Head of caudate nucleus (tissue), 42 donors: ENCODE measurements around the gene BOLA1.
"Not testable (repeated sequence)": the region's sequence is repeated elsewhere in the genome, so short reads cannot be mapped to it uniquely, and the experiment has no call there.

Source experiments
- DNase-seq, 42 donors: peaks; one replicate each; pipeline versions ENCODE4 v3.0.0 to v3.0.0-alpha.2; 2020 to 2021; ENCODE audit warnings: mixed read lengths in 7 of 42
- intact Hi-C: fragments of 100-400 bp; cut with DNase I; formaldehyde crosslinking; loops from one replicate; pipeline ENCODE4 v1.15.0; 2022

BOLA1 gene

DNA sequence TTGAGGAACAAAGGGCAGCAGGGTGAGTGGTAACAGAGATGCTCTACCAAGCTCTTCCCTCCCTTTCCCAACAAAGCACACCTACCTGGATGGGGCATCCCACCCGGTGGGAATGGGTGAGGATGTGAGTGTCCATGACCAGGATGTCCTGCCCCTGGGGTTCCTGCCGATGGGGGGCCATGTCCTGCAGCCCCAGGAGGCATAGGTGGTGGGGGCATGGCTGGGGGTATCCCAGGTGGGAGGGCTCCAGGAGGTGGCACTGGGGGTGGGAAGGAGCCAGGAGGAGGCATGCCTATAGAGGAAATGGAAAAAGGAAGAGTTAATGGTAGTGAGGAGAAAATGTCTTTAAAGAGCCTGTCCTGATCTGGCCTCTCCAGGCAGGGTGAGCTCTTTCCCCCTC lies 26.4 kb downstream of the BOLA1 start:
- no peak for DNase-seq
- intact Hi-C loops = no loop called here

DNA sequence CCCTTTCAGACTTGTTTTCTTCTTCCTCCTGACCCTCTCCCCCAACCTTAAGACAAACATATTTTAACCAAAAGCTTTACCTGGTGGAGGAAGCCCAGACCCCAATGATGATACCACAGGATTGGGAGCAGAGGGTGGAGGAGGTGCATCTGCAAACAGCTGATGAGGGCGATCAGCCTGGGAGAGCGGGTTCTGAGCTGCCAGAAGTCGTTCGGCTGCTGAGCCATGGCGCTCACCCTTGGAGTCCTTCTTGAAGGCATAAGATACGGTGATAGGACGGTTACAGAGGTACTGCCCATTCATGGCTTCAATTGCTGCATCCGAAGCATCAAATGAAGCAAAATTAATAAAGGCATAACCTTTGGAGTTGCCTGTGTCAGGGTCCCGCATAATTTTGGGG lies 26.9 kb downstream of the BOLA1 start:
- intact Hi-C loops = no loop called here
- DNase-seq = no peak

DNA sequence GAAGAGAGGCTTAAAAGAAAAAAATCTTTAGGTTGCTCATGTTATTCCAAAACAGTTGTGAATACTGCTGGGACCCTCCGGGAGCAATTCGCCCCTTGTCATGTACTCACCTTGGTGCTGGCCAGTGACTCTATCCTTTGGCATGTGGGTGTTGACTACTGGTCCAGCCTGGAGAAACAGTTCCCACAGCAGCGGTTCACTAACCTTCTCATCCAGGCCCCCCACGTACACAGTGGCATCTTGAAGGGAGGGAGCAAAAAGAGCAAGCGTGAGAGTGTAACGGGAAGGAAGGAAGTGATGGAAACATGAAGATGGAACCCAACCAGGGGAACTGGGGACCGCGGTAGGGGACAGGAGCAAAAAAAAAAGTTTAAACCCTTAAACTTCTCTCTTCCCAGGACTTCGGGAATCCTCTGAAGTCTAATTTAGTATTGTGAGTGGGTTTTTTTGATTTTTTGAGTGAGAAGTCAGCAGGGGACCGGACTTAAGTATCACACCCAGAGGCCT lies 27.7 kb downstream of the BOLA1 start:
- DNase-seq = no peak
- intact Hi-C loops = no loop called here

DNA sequence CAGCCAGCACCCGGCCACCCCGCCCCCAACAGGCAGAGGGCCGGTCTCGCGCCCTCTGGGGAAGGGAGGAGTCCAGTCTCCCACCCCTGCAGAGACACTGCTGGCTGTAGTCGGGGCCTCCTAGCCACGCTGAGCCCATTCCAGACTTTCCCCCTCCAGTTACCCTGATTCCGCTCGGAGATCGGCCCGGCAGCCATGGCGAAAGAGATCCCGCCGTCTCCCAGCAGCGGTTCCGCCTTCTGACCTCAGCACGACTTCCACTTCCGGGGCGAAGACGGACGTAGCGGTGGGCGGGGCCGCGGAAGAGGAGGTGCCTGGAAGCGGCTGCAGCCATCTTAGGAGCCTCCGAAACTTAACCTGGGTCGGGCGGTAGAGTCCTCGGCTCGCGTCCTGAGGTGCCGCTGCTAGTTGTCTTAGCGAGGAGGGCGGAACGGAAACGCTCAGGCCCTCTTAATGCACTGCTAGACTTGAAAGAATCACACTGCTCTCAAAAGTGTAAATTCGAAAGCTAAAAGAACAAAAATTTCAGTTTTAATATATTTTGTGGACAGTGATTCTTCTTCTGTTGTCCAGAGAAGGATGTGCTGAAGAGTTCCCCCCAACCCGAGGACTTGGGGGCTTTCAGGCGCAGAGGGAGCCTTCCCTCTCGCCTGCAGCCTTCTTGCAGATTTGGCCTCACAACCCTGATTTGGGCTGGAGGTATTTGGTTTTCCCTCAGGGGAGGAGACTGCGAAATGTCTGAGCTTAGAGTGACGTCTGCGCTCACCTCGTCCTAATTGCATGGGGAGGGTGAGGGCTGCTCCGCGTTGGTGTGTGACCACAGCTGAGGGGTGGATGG lies 28.4 kb downstream of the BOLA1 start, which contains the start of gene SF3B4:
Gene SF3B4, minus strand, starts transcription at position 241 of the 838 bp plus-strand sequence. Its CDS starts 44 bp downstream, at position 197.
- peak; percentile 95 to 99 (median 98) for DNase-seq
- intact Hi-C loops = no loop called here

DNA sequence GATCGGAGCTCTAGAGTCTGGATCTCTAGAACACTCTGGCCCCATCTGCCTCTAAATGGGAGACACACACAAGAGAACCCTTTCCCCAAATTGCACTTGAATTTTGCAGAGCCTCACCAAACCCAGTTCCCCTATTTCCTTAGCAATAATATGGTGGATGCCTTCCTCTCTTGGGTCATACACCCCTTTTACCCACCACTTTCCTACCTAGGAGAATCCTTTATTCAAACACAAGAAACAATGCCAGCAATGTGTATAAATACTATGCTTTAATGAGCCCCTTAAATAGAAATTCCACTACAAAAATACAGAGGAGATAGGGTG lies 29.0 kb downstream of the BOLA1 start:
- intact Hi-C loops = no loop called here
- no peak for DNase-seq

DNA sequence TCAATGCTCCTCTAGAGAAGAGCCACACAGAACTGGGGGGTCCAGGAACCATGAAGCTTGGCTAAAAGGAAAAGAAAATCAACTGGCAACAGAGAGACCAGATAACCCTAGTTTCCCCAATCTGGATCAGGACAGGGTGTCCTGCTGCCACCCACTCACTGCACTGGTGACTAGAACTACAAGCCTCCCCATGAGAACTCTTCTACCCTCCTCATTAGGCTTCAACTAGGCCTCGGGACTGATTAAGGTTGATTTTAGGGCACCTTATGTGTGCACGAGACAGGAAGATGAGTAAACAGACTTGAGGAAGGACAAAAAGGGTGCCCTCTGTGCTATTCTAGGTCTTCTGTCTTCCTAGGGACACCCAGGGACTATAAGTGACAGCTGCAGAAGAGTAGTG lies 30.5 kb downstream of the BOLA1 start:
- DNase-seq = no peak
- intact Hi-C loops = no loop called here

DNA sequence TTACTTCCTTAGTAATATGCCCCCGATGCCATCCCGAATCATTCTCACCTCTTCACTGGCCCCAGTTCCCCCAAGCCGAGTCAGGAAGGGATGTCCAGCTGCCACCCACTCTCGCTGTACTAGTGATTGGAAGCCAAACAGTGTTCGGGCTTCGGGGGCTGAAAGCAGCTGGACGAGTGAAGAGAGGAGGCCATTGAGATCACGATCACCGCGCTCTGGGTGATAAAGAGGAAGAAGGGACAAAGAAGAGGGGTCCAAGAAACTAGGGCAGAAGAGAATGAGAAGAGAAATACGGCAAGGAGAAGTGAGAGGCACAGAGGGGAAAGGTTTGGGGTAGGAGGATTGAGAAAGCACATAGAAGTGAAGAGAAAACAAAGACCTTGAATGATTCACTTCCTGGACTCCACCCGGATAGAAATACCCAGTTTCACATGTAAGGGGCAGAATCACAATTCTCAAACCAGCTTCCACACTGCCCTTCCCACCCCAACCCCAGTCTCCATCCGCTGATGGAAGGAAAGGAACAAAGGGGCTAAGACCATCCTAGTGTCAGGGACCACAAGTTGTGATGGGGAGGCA lies 31.9 kb downstream of the BOLA1 start:
- intact Hi-C loops = no loop called here
- no peak for DNase-seq

DNA sequence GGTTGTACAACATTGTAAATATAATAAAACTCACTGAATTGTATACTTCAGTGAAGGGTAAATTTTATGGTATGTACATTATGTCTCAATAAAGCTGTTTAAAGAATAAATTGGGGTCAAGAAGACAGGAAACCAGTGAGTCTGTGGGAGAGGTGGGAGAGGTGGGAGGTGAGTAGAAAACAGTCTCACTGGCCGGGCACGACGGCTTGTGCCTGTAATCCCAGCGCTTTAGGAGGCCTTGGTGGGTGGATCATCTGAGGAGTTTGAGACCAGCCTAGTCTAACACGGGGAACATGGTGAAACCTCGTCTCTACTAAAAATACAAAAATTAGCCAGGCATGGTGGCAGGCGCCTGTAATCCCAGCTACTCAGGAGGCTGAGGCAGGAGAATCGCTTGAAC lies 33.1 kb downstream of the BOLA1 start:
- DNase-seq = peak in 1 of 42 donors; percentile 24
- intact Hi-C loops = no loop called here

DNA sequence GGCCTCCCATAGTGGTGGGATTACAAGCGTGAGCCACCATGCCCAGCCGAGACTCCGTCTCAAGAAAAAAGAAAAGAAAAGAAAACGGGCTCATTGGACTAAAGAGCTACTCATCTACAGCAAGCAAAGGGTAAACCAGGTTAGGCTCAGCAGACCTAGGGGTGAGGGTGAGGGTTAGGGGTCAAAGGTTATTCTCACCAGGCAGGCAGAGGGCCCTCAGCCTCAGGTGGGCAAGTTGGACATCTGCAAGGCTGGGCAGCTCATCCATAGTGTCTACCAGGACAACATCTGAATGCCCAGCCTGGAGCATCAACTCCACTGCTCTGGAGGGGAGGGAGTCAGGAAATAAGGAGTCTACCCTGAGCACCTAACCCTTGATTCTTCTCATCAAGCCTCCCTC lies 33.8 kb downstream of the BOLA1 start:
- intact Hi-C loops = no loop called here
- DNase-seq = no peak

DNA sequence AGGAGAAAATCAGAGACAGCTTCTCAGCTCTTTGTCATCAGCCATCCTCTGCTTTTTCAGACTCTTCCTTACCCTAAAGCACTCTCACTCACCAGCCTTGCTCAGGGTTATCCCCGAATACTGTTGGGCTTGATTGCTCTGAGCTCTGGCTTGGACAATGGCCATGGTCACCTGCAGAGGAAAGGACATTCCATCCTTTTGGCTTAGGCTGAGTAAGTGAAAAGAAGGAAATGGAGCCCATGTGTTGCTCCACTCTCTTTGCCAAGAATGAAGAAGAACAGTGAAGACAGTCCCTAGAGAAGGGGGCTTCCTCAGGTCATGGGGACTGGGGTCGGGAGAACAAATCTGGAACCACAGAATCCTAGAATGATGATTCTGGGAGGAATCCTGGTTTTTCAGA lies 35.0 kb downstream of the BOLA1 start:
- intact Hi-C loops = no loop called here
- no peak for DNase-seq

DNA sequence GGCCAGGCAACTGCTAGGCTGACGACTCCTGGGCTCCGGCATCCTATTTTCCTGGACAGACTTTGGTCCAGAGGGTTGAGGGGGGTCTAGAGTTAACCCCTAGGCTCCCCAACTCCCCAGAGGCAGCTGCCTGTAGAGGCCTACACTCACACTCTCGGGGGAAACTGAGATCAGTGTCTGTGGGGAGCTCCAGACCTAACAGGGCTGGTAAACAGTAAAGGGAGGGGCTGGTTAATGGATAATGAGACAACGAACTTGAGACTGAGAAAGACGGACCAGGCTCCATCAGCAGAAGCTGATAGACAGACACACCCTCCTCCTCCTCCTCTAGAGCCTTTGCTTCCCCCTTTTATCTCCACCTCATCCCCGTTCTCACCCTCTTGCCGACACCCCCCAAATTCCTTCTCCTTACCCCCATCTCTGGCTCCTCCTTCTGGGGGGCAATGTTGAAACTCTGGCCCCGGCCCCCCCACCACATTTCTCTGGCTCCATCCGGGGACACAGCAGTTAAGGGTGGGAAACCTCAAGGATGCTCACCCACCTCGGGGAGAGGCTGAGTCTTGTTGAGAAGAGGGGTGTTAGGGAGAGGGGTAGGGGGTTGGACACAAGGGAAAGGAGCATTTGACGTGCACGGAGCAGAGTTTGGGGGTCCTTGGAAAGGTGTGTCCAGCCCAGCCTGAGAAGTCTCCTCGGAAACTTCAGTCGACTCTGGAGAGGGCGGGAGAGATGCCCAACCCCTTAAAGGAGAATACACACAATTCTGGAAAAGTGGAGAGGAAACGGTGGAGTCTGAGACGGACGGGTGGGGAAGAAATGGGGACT lies 37.0 kb downstream of the BOLA1 start, which contains the start of gene MTMR11:
Gene MTMR11, minus strand, starts transcription at position 710 of the 822 bp plus-strand sequence. Its CDS starts 232 bp downstream, at position 478.
- DNase-seq = peak in 17 of 42 donors; percentile 26 to 71 (median 49)
- intact Hi-C loops = no loop called here

DNA sequence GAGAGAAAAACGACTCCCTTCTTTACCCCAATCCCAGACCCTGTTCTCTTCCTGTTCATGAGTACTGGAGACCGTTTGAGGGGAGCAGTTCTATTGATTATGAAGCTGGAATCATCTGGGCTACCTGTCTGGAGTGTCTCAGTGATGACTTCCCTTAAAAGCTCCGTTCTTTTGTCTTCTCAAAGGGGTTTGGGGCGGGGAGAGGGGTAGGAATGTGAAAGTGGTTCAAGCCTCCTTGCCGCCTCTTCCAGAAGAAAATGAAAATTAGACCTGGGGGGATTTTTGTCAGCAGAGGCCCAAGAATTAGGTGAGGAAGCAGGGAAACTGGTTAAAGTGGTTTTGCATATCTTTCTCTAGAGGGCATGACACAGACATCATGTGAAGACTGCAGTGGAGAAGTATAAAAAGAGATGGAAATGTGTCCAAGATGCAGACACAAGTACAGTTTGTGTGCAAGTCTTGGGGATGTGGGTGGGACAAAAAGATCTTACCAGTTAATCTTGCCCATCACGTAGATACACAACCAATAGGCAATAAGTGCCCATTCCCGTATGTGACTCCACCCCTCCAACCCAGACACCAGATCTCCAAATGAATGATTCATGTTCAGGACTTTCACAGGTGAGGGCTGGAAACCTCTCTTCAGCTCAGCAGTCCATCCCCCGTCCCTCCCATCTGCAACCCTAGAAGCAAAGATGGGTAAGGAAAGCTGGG lies 37.8 kb downstream of the BOLA1 start:
- intact Hi-C loops = no loop called here
- peak in 5 of 42 donors; percentile 11 to 68 (median 20) for DNase-seq

DNA sequence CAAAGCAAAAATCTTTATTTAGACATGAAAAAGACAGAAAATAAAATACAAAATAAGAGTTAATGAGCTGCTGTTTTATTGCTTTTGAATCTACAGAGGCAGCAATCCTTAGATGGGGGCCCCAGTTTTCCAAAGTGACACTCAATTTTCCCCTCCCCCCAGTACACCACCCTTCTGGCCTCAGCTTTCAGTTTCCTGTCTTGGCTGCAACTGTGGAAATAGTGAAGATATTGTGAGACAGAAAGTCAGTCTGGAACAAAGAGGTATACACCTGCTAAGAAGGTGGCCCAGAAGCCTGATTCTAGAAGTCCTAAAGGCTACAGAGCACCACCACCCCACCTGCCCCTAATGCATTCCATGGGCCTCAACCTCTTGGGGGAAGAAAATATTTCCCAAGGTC lies 38.4 kb downstream of the BOLA1 start:
- DNase-seq = no peak
- intact Hi-C loops = no loop called here

DNA sequence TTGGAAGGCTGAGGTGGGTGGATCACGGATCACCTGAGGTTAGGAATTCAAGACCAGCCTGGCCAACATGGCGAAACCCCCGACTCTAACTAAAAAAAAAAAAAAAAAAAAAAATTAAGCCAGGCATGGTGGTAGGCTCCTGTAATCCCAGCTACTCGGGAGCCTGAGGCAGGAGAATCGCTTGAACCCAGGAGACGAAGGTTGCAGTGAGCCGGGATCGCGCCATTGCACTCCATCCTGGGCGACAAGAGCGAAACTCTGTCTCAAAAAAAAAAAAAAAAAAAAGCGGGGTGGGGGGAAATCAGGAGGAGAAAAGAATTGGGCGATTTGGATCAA lies 39.3 kb downstream of the BOLA1 start:
- intact Hi-C loops, DNase-seq: not testable (repeated sequence)

DNA sequence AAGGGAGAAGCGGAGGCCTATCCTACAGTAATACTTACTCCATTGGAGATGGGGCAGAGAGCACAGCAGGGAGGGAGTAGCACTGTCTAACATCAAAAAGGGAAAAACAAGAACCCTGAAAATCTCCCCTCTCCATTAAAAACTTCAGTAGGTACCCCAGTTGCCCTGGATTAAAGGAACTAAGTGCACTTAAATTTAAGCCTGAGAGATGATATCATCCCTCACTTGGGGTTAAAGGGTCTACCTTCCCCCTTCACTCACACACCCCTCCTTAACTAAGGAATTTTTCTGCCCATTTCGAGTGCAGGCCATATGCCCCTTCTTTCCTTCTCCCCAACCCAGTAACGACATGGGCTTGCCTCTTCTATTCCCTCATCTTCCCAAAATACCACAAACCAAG lies 41.1 kb downstream of the BOLA1 start:
- no peak for DNase-seq
- intact Hi-C loops = no loop called here

DNA sequence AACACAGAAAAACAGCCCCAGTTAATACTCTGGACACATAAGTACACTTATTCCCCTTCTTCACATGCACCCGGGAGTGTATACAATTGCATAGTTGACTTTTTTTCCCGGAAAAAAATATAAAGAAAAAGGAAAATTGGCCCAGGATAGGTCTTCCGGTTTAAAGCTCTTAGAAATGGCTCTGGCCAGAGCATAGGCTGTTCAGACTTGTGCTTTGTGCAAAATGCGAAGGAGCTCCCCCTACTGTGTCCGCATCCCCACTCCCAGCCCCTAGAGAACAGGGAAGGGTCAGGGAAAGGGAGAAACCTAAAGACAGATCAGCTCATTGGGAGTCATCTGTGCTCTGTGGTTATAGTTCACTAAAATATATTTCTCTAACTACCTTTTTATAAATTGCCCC lies 42.8 kb downstream of the BOLA1 start:
- intact Hi-C loops = no loop called here

DNA sequence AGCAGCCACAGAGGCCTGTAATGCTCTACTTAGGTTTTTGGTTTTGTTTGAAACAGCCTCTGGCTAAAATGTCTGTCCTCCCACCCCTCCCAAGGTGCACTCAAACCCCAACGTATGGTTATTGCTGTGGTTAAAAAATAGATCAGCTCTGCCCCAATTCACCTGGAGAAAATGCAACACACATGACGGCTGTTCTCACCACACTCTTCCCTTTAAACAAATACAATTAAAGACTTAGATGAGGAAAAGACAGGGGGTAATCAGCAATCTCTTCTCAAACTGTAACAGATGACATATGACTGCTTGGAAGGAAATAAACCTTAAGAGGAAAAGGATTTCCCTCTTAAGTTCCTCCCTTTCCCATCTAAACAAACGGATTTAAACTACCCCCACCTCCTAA lies 43.5 kb downstream of the BOLA1 start:
- intact Hi-C loops = no loop called here
- DNase-seq = no peak

More for the DNA sequence above, 42.8 kb downstream of the BOLA1 start:
- DNase-seq = peak in 27 of 42 donors; percentile 15 to 74 (median 46)

DNA sequence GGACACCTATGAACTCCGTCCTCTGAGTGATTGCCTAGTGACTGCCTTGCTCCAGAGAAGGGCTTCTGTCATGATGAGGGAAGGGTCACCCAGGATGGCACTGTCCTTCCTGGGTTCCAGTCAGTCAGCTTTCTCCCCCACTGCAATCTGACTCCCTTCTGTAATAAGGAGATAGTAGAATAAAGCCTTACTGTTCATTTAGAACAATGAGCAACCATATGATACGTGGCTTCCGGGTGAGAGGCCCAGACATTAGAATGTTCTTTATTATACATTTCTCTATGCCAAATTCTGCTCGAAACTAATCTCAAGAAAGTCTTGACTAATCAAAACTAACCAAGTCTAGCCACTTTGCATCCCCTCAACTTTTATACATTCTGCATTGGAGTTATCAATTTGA lies 45.8 kb downstream of the BOLA1 start:
- intact Hi-C loops = no loop called here
- DNase-seq = no peak

DNA sequence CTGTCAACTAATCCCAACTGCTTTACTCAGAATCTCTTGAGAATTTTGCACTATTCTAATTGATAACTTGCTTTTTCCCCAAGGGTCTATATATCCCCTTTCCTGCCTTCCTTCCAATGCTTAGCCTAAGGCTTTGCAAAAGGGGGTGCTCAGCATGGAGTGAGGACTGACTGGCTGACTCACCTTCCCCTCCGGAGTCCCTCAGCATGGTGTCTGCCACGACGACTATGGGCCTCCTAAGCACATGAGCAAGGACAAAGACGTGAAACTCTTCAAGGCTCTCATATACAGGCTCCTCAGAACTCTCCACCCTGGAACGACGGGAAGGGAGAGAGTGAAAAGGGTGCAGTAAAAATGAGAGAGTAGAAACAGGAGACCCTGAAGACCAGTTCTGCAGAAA lies 50.5 kb downstream of the BOLA1 start:
- no peak for DNase-seq
- intact Hi-C loops = no loop called here
